NCI-H1436 treated with DMSO at 0.1 percent for 48 hours (cell line): Measurements from ENCODE around the gene DUSP23.

Source experiments
- DNase-seq: peaks from one replicate; lab custom pipeline; 2025; lab: John Stamatoyannopoulos, UW

DUSP23 gene

DNA sequence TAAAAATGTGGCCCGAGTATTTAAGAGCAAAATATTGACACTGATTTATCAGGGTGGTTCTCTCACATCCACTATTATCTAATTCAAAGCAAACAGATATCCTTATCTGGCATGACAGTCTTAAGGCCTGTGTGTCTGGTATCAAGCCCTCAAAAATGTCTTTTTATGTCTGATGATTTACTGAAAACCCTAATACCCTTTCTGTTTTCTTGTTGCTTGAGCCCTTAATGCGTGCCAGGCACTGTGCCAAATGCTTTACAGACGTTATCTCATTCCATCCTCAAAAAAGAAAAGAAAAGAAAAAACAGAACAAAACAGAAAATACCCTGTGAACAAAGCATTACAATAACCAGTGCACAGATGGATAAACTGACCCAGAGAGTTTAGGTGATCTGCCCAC lies 5.7 kb downstream of the DUSP23 start:
- DNase-seq, result no peak

GRCh38 chr1:159786966-159787365 lies 6.2 kb downstream of the DUSP23 start:
- no peak for DNase-seq

DNA sequence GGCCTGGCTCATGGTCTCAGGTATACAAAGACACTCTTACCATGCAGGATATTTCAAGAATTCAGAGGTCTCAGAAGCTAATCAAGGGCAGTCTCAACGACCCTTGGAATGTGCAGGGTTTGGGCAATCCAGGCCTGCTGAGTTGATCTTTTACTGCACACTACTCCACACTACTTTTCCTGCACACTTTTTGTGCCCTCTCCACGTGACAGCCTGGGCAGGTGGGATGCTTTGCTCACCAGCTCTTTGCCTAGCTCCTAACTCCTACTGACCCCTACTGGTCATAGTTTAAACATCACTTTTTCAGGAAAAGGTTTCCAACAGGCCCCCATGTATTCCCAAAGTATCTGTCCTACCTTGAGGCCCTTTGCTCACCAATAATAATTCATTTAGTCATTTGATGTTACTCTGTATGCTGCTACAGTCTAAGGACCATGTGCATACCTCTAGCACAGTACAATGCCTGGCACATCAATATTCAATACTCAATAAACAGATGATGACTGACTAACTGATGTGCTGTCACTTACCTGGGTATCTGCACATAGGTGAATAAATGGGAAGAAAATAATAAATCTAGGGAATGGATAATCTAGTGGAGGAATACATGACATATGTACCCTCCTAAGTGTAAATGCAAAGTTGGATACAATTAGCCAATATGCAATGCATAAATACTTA lies 9.6 kb downstream of the DUSP23 start:
- DNase-seq, result no peak

DNA sequence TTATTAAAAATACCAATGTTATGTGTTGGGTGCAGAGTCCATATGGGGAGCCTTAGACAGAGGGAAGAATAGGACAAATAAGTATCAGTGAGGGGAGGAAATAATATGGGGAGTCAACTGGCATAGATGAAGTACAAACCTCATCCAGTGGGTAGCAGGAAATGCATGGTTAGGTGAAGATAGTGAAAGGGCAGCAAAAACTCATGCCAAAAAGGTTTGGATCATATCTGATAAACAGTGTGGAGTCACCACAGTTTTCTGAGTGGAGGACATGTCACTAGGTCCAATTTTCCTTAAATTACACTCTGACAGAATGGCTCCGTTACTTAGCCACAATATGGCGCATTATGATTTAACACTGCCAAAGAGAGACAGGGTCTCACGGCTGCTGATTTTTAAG lies 10.3 kb downstream of the DUSP23 start:
- DNase-seq, result no peak

DNA sequence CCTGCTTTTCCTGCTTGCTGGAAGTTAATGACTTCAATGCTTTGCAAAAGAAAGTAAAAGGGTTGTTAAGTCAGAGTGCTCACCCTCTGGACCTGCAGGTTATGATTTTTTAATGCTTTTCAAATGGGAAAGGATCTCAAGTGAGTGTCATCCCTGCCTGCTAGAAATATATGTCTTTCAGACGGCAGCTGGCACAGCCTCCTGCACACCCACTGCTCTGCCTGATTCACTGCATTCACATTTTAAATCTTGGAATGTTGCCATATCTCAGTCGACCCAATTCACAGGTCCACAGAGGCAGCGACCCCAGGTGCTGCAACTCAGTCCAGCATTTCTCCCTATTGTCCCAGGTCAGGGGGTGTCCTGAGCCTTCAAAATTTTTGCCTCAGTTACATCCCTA lies 10.7 kb downstream of the DUSP23 start:
- DNase-seq, result no peak

- no peak for DNase-seq
These were observed 14.8 kb downstream of the DUSP23 start for GRCh38 chr1:159795534-159795933.

DNA sequence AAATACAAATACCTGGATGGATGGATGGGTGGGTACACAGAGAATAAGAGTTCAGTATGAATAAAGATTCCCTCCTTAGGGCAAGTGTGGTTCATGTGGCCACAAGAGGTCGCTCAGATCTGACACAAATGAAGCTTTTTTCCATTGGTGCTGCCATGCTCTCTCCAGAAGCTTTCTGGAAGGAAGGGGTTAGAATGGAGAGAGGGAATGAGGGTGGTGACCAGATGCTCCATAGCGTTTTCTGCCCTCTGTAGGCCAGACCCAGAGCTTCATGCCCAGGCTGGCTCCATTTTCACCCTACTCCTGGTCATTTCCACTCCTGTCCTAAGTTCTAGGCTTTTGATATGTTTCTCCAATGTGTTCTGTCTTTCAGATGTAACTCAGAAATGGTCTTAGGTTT lies 18.1 kb downstream of the DUSP23 start:
- peak; percentile 76 for DNase-seq

DNA sequence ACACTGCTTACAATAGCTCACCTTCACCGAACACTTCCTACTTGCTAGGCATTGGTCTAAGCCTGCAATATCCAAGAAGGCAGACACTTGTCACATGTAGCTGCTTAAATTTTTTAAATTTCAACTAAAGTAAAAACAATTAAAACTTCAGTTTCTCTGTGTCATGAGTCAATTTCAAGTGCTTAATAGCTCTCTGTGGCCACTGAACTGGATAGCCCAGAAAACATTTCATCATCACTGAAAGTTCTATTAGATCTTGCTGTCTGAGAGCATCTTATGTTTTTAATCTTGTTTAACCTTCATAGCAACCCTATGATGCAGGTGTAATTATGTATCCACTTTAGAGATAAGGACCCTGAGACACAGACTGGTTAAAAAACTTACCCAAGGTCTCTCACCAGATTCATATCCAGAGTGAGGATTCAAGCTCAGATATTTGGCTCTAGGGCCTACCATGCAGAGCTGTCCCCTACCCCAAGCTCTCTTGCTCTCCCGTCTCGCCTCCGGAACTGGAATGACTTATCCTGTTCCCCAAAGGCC lies 18.8 kb downstream of the DUSP23 start:
- DNase-seq, result no peak

DNA sequence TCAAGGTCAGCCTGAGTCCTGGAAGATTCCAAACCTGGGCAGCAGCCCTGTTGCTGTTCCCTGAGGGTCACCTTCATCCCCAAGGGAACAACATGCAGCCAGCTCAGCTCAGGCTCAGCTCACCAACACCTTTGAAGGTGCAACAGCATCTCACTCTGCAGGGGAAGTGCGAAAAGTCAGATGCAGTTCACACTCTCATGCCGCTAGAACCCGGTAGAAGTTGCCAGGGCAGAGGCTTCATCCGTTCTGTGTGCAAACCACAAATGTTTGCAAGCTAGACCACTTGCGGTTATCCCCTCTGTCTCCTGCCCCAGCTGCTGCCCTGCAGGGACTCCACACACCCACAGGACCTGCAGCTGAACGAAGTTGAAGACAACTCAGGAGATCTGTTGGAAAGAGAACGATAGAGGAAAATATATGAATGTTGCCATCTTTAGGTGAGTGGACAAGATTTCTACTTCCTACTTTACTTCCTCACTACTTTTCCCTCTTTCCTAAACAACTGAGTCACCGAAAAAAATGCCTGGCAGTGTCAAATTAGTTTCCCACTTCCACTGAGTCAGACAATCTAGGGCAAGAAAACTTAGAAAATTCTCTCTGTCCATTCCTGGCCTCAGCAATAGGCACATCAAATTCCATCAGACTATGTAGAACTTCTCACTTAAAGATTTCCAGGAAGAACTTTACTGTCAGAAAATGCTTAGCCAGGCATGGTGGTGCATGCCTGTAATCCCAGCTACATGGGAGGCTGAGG lies 19.6 kb downstream of the DUSP23 start:
- DNase-seq, result no peak

DNA sequence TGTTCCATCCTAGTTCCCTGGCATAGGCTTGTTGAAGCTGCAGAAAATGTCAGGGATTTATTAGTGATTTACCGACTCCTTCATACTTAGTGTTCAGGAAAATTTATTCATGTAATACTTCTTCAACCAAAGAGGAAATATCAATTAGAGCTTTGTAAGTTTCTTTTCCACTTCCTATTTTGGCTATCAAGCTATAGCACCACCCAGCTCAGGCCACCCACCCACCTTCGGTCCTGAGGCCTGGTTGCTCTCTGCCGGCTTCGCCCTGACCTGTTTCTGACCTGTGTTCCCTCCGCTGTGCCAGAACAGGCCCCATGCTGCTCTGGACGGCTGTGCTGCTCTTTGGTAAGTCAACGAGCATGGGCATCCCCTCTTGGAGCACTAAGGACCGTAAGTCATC lies 21.3 kb downstream of the DUSP23 start, which contains the start of gene FCRL6:
FCRL6 (plus strand) TSS at position 250 of the 400 bp plus-strand sequence; CDS start at position 315, 65 bp downstream.
- DNase-seq, result no peak

DNA sequence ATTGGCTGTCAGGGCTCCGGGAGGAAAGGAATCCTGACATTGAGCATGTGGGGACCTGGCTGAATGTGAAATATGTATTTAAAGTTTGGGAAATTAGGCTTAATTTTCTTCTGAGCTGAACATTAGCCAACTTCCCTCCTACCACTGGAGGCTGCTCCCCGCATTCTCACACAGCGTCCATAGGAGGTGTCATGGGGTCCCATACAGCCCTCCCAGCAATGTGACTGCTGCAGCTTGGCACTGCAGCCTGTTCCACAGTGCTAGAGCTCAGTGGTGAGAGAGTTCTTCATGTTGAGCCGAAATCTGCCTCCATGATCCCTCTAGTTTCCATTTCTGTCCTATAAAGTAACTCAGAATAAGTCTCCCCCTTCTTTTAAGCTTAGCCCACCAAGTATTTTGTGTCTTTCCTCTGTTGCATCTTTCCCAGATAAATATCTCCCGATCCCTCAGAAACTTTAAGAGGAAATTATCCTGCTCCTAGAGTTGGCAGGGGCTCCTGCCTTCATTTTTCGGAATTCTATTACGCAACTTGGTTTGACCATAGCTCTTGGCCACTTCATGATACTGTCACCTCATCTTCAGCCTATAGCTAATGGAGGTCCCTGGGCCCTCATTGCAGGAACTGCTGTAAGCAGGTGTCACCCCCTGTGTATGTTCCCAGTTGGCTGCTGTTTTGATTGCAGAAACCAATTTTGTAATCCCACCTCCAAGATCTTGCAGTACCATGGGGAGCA lies 23.4 kb downstream of the DUSP23 start:
- DNase-seq, result no peak

DNA sequence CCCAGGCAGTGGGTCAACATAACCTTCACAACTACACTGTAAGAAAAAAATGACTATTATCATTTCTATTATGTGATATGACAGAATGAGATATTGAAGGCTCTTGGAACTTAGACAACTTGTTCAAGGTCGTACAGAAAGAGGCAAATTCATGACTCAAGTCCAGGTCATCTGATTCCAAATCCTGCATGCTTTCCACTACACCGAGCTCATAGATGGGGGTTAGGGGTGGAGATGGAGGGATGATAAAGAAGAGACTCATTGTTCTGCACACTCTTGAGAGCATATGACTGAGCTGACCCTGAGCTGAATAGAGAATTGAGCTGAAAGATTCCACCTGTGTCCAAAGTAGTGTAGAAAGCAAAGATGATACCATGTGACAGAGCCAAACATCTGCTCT lies 24.2 kb downstream of the DUSP23 start:
- DNase-seq, result no peak

- DNase-seq, result no peak
These were observed 35.2 kb downstream of the DUSP23 start for GRCh38 chr1:159815926-159816325.

GRCh38 chr1:159817276-159818041 lies 36.7 kb downstream of the DUSP23 start:
- DNase-seq, result peak; percentile 91

- DNase-seq, result peak; percentile 55
These were observed 40.6 kb downstream of the DUSP23 start for GRCh38 chr1:159821171-159821867.

DNA sequence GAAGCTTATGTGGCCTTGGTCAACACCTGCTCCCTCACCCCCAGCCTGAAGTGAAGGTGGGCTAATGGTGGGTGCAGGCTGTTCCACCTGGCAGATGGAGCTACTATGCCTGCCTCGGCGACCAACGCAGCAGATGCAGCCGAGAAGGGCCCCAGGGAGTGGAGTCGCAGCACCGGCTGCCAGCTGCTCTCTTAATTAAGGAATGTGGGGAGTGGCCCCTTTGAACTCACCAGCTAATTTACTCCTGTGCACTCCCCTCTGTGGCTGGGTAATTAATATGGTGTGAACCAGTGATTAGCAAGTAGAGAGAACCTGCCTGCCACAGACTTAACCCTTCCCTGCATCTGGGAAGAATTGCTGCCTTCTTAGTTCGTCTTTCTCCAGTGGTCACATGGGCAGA lies 42.6 kb downstream of the DUSP23 start:
- peak; percentile 95 for DNase-seq

- DNase-seq, result no peak
These were observed 44.8 kb downstream of the DUSP23 start for GRCh38 chr1:159825564-159825963.

DNA sequence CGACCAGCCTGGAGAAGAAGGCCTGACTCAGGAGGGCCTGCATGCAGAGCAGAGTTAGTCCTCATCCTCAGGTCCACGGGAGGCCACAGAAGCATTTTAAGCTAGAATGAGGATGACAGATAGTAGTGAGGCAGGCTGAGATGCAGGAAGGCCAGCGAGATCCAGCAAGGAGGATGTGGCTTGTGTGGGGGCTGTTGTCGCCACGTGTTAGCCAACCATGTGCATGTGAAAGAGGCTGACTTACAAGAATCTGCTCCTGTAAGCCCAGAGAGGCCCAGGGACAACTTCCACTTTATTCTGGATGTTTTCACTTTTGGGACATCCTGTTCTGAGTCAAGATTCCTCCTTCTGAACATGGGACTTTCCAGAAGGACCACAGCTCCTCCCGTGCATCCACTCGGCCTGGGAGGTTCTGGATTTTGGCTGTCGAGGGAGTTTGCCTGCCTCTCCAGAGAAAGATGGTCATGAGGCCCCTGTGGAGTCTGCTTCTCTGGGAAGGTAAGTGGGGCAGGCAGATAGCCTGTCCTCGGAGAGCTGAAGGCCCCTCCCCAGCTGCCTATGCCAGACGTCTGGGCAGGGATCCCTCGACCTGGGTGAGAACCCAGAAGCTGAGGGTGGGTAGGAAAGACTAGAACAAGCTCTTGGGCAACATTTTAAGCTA lies 45.8 kb downstream of the DUSP23 start, which contains the start of gene SLAMF8:
SLAMF8 (plus strand) TSS at position 433 of the 661 bp plus-strand sequence; CDS start at position 459, 26 bp downstream.
- DNase-seq, result no peak

- DNase-seq, result no peak
These were observed 46.3 kb downstream of the DUSP23 start for GRCh38 chr1:159827102-159827490.

DNA sequence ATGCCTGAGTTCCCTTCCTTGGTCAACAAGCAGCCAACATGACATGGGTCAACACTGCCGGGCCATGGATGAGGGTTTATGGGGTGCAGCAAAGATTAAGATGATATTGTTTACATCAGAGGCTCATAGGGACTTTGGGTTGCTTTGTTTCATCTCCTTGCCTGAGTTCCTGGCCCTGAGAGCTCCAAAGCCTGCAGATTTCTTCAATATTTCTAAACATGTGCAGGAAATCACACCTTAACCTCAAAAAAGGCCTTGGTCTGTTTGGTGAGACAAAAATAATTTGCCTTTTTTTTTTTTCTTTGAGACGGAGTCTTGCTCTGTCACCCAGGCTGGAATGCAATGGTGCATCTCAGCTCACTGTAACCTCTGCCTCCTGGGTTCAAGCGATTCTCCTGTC lies 46.8 kb downstream of the DUSP23 start:
- no peak for DNase-seq

DNA sequence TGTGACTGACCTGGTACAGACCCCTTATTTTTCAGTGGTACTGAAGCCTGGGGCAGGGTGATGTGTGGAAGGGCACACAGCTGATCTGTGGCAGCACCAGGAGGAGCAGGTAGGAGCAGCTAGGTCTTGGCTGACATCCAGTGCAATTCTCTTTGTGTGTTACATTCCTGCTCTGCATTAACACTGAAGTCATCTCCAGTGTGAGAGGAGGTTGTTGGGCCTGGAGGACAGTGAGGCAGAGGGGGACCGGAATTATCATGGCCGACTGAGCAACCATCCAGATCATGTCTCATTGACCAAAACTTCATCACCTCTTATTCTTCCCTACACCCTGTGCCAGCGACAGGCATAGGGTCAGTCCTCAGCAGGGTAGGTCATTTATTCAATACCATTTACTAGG lies 47.4 kb downstream of the DUSP23 start:
- DNase-seq, result no peak
